ENCODE results near the gene KIF1C.

Gene KIF1C

GRCh38 chr17:4969047-4969550 lies 28.7 kb upstream of the KIF1C start:
- peak in 2 of 3 experiments; percentile 32 to 42 for DNase-seq

- peak in 2 of 3 experiments; percentile 6 to 31 for DNase-seq
Measured at GRCh38 chr17:4969551-4970173, 28.1 kb upstream of the KIF1C start.

- no peak for DNase-seq
Measured at GRCh38 chr17:4970273-4970672, 27.5 kb upstream of the KIF1C start.

DNA sequence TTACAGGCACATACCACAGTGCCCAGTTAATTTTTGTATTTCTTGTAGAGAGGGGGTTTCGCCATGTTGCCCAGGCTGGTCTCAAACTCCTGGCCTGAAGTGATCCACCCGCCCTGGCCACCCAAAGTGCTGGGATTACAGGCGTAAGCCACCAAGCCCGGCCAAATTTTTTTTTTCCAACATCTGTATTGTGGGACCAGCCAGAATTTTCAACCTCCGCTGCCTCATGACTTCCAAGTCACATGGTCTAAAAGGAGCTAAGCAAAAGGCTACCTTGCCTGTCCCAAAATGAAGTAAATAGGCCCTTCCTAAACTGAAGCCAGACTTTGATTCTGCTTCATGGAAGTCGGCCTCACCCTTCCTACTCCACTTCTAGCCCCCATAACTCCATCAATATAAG lies 25.9 kb upstream of the KIF1C start:
- DNase-seq: no peak

DNA sequence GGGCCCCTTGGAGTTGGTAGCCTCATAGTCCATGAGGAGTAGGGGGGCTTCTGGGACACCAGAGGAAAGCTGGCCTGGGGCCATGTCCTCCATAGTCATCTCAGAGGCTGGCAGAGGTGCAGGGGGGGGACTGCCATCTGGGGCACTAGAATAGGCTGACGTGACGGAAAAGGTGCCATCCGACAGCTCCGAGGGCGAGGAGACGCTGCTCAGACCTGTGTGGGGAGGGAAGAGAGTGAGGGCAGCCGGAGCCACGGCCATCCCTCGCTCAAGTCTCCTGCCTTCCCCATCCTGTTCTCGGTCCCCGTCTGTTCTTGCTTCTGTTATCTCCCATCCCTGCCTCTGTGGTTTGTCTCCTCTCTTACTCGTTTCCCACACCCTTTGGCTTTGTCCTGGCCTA lies 25.4 kb upstream of the KIF1C start:
- DNase-seq: no peak

DNA sequence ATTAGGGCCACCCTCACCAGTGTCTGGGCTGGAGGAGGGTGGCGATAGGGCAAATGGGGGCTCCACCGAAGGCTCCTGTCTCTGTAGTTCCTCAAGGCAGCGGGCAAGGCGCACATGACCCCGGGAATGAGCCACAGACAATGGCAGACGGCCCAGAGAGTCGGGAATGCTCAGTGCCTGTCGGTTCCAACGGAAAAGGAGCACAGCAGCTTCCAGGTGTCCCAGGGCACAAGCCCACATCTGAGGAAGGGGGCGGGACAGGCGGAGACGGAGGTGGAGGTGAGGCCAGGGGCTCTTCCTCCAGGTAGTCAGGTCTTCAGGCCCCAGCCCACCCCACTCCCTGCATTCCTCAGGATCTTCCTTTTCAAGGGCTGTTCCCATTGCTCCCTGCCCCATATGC lies 25.0 kb upstream of the KIF1C start:
- no peak for DNase-seq

- DNase-seq: no peak
Measured at GRCh38 chr17:4973256-4974114, 24.3 kb upstream of the KIF1C start.

DNA sequence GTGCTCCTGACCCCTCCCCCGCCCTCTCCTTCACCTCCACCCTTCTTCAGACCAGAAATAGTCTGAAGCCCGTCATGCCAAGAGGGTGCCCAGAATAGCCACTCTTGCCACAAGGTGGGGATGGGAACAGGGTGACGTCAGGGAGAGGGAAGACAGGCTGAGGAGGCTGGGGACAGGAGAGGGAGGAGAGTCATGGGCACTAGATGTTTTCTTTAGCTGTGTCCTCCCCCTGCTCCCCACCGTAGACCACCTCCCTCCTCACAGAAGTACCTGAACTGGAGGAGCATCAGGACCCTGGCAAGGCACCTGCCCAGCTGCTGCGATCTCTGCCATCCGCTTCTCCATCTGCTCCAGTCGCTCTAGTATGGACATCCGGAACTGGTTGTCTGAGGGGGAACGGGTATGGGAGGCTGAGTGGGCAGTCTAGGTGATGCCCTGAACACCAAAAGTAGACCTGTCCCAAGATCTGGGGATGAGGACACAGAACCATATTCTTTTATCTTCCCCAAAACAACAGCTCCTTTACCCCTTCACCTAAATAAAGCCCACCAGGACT lies 23.6 kb upstream of the KIF1C start:
- DNase-seq: no peak

DNA sequence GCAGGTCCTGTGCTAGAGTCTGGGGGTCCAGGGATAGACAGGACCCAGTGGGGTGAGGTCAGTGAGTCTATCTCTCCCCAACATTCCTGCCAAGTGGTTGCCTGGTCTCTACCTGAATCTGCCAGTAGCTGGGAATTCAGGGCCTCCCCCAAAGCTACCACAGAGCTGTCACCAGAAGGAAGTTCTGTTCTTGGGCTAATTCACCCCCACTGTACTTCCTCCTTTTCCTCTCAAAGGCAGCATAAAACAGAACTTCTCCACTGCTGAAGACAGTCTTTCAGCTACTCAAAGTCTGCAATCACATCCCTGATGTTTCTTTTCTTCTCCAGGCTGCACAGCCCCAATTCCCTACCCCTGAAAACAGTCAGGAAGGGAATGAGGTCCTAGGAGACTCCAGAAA lies 19.0 kb upstream of the KIF1C start:
- no peak for DNase-seq

DNA sequence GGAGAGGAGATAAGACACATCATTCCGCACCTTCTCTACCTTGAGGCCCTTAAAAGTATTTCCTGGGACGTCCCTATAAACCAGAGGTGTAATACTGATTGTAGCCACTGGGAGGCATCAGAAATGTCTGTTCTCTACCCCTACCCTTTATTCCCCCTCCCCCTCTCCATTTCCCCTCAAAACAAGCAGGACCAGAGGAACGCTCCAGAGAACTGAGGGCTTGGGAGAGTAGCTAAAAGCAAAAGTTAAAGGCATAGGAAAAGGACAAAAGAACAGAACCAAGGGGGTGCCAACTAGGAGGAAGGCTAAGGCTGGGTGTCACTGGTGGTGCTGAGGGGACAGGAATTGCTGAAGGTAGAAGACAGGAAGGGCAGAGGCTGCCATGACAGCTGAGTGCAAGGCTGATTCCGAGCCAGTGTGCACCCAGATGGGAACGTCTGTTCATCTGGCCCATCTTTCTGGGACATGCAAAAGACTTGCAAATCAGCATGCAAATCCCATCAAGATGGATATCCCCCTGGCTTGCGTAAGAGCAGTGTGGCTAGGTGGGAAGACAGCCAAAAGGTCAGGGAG lies 17.0 kb upstream of the KIF1C start:
- peak; percentile 6 to 49 (median 24) for DNase-seq

DNA sequence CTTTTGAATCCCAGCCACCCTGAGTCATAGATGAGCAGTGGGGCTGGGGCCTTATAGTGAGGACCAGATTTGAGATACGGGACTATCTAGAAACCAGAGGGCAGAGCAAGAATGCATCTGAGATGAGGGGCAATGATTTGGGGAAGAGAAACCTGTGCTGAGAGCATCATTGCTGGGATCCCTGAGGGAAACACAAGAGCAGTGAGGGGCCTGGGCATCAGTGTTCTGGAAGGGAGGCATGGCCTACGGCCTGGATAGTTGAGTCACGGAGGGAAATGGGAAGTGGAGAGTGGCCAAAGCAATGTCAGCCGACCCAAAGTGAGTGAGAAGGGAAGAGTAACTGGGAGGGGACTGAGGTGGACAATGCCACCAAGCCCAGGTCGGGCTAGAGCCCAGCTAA lies 15.4 kb upstream of the KIF1C start:
- DNase-seq: no peak

- no peak for DNase-seq
Measured at GRCh38 chr17:4986403-4986802, 11.3 kb upstream of the KIF1C start.

GRCh38 chr17:4986951-4987766 lies 10.6 kb upstream of the KIF1C start, which contains the start of gene CAMTA2:
Gene CAMTA2 (minus strand): TSS chr17:4987675. CDS start chr17:4986222, 1,453 bp downstream.
- peak; percentile 55 to 73 (median 69) for DNase-seq

- peak in 1 of 3 experiments; percentile 48 for DNase-seq
Measured at GRCh38 chr17:4987767-4988567, 9.8 kb upstream of the KIF1C start.

DNA sequence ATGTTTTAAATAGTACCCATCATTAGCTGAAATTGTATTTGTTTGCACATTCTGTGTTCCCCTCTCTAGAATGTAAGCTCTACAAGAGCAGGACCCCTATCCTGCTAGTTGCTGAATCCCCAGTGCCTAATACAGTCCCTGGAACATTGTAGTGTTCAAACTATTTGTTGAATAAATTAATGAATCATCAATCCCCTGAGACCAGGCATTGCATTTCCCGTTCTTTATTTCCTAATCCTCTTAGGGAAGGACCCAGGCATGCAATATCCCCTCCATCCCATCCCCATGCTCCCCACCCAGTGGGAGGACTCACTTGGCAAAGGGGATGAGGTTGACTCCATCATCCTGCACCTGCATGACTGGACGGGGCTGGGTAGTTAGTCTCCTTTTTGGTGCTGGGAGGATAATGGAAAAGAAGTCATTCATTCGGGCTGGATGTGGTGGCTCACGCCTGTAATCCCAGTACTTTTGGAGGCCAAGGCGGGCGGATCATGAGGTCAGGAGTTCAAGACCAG lies 3.6 kb upstream of the KIF1C start:
- no peak for DNase-seq

DNA sequence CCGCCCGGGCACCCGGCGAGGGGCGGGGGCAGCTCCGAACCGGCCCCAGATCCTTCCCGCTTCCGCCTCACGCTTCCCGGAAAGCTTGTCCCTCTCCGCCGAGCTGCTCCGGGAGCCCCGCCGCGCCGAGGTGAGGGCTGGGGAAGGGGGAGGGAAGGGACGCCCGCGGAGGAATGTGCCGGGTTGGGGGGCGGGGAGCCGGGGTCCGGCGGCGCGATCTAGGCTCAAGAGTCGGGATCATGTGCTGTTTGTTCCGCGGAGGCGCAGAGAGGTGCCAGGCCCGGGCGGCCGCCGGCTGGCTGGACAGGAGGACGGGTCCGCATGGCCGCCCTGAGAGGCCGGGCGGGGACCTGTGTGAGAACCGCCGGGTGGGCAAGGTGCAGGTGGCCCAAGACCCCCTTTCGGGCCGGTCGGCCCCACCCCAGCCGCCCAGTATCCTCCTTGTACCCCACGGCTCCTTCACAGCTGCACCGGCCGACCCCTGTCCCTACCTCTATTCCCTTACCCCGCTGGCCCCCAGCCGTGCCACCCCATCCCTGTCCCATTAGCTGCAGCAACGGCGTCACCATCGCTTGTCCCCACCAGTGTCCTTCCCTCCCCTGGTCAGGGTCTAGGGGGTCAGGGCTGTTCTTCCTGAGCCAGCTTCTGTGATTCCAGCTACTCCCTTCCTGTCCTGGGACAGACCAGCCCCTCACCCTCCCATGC lies 429 bp downstream of the KIF1C start:
- no peak for DNase-seq

- DNase-seq: no peak
Measured at GRCh38 chr17:4998732-4999429, 1.1 kb downstream of the KIF1C start.

- DNase-seq: no peak
Measured at GRCh38 chr17:4999430-5000093, 1.8 kb downstream of the KIF1C start.

- no peak for DNase-seq
Measured at GRCh38 chr17:5000237-5000639, 2.5 kb downstream of the KIF1C start.

Measured in NCI-H1417 (cell line).